HCEC 1CT (cell line): Measurements from ENCODE around the gene LRRC45.
"Not testable (repeated sequence)": the region's sequence is repeated elsewhere in the genome, so short reads cannot be mapped to it uniquely, and the experiment has no call there.

ENCODE experiments used
- DNase-seq: peaks from one replicate; pipeline ENCODE4 v3.0.0-alpha.2; 2017

The LRRC45 gene

GRCh38 chr17:82036634-82037091 lies 13.6 kb downstream of the LRRC45 start:
- no peak for DNase-seq

- peak; percentile 94 for DNase-seq
These were observed 14.2 kb downstream of the LRRC45 start, which contains the start of gene DCXR for GRCh38 chr17:82037092-82037888. TSS of gene DCXR (minus strand) at chr17:82037697. CDS start at chr17:82037682, 15 bp downstream.

GRCh38 chr17:82037889-82038195 lies 14.7 kb downstream of the LRRC45 start:
- DNase-seq: no peak

GRCh38 chr17:82038796-82039409 lies 15.8 kb downstream of the LRRC45 start:
- not testable (repeated sequence) for DNase-seq

GRCh38 chr17:82039695-82040299 lies 16.7 kb downstream of the LRRC45 start:
- DNase-seq: no peak

GRCh38 chr17:82041144-82041814 lies 18.2 kb downstream of the LRRC45 start:
- no peak for DNase-seq

- no peak for DNase-seq
These were observed 19.5 kb downstream of the LRRC45 start for GRCh38 chr17:82042649-82043048.

- no peak for DNase-seq
These were observed 20.4 kb downstream of the LRRC45 start for GRCh38 chr17:82043507-82043906.

GRCh38 chr17:82045936-82046484 lies 22.9 kb downstream of the LRRC45 start:
- no peak for DNase-seq

GRCh38 chr17:82046903-82047302 lies 23.8 kb downstream of the LRRC45 start:
- no peak for DNase-seq

- DNase-seq: no peak
These were observed 24.3 kb downstream of the LRRC45 start for GRCh38 chr17:82047379-82047778.

GRCh38 chr17:82047914-82048570 lies 24.9 kb downstream of the LRRC45 start:
- no peak for DNase-seq

GRCh38 chr17:82048571-82048971 lies 25.5 kb downstream of the LRRC45 start:
- no peak for DNase-seq

GRCh38 chr17:82049106-82049505 lies 26.0 kb downstream of the LRRC45 start:
- DNase-seq: no peak

GRCh38 chr17:82049521-82049971 lies 26.4 kb downstream of the LRRC45 start:
- no peak for DNase-seq

- no peak for DNase-seq
These were observed 27.2 kb downstream of the LRRC45 start for GRCh38 chr17:82050152-82050760.

- no peak for DNase-seq
These were observed 27.9 kb downstream of the LRRC45 start for GRCh38 chr17:82050761-82051641.

- peak; percentile 41 for DNase-seq
These were observed 28.9 kb downstream of the LRRC45 start, which contains the start of the genes GPS1 and RFNG for GRCh38 chr17:82051776-82052637. TSS of gene GPS1 (plus strand) at chr17:82051898. CDS start at chr17:82051932, 34 bp downstream. TSS of gene RFNG (minus strand) at chr17:82051811. CDS start at chr17:82051766, 45 bp downstream.

- no peak for DNase-seq
These were observed 29.5 kb downstream of the LRRC45 start for GRCh38 chr17:82052638-82053059.

GRCh38 chr17:82053130-82053529 lies 30.0 kb downstream of the LRRC45 start:
- no peak for DNase-seq
